C4-2B (cell line): ENCODE results near the gene FBXO24.

Source experiments
- H3K27ac ChIP-seq: fragments of 450-650 bp; 2 replicates; pipeline ENCODE4 v1.5.1; 2017
- CTCF ChIP-seq: fragments of 450-650 bp; conservative IDR thresholded peaks from 2 replicates; pipeline ENCODE4 v1.5.1; 2017; ENCODE audit warnings: mild to moderate bottlenecking
- ZFX ChIP-seq: fragments of 450-650 bp; IDR thresholded peaks from 2 replicates; pipeline ENCODE4 v1.6.1; 2017

Gene FBXO24

GRCh38 chr7:100612730-100613390, 26.7 kb downstream of the FBXO24 start:
- H3K27ac ChIP-seq, result peak overlapping the region; percentile 79

GRCh38 chr7:100613412-100614175, 27.5 kb downstream of the FBXO24 start:
- no peak overlapping the region; the same call in 1 of the 2 replicates for H3K27ac ChIP-seq
- no peak for TF ChIP-seq ZFX
- no peak for TF ChIP-seq CTCF

More at GRCh38 chr7:100612730-100613390, 26.7 kb downstream of the FBXO24 start:
- TF ChIP-seq ZFX, result no peak

GRCh38 chr7:100614308-100614861, 28.3 kb downstream of the FBXO24 start:
- H3K27ac ChIP-seq, result no peak overlapping the region
- TF ChIP-seq ZFX (no peak), CTCF (no peak)

- TF ChIP-seq ZFX, result no peak
- no peak for TF ChIP-seq CTCF
- H3K27ac ChIP-seq, result no peak overlapping the region
Measured at GRCh38 chr7:100620239-100620638, 34.1 kb downstream of the FBXO24 start.

GRCh38 chr7:100620804-100621203, 34.7 kb downstream of the FBXO24 start:
- H3K27ac ChIP-seq, result no peak overlapping the region
- TF ChIP-seq CTCF, result no peak
- TF ChIP-seq ZFX, result no peak

- no peak for TF ChIP-seq CTCF
- TF ChIP-seq ZFX, result no peak
Measured at GRCh38 chr7:100621554-100621953, 35.4 kb downstream of the FBXO24 start.

GRCh38 chr7:100623951-100624824, 38.1 kb downstream of the FBXO24 start:
- no peak overlapping the region for H3K27ac ChIP-seq
- TF ChIP-seq ZFX, result no peak
- no peak for TF ChIP-seq CTCF

More at GRCh38 chr7:100621554-100621953, 35.4 kb downstream of the FBXO24 start:
- no peak overlapping the region for H3K27ac ChIP-seq
